Right atrium auricular region (tissue), 2 donors: Measurements from ENCODE around the gene FSCN2. TPM values are rescaled to one million over a fixed set of nuclear protein-coding genes. Genes with fewer than 3 reads are reported as not detected.

Source experiments
- DNase-seq: peaks from one replicate; pipeline ENCODE4 v3.0.0-alpha.2; 2019; ENCODE audit warnings: low spot score
- H3K27ac ChIP-seq, 2 donors: fragments of 200-600 bp; sonication (generic); 1 replicate in 1 of 2; 2 replicates in 1 of 2; pipeline ENCODE4 v1.5.1; 2016 to 2019
- H3K27me3 ChIP-seq, 2 donors: fragments of 200-600 bp; sonication (generic); one replicate each; pipeline versions ENCODE4 v1.5.1 to v1.6.0; 2017 to 2019
- H3K36me3 ChIP-seq: fragments of 200-600 bp; sonication (generic); one replicate; pipeline ENCODE4 v1.5.1; 2016
- H3K4me1 ChIP-seq, 2 donors: fragments of 200-600 bp; sonication (generic); one replicate each; pipeline versions ENCODE4 v1.5.1 to v1.6.0; 2017 to 2019
- H3K4me3 ChIP-seq, 2 donors: fragments of 200-600 bp; sonication (generic); 1 replicate in 1 of 2; 2 replicates in 1 of 2; pipeline ENCODE4 v1.5.1; 2017 to 2019; ENCODE audit warnings: mild to moderate bottlenecking in 1 of 2, moderate library complexity in 1 of 2
- H3K9me3 ChIP-seq, 2 donors: fragments of 200-600 bp; sonication (generic); one replicate each; pipeline ENCODE4 v1.5.1; 2019
- total RNA-seq, 2 donors: library from RNA; depleted of rRNA; stranded (reverse); fragments of >200 nt; gene quantifications; one replicate each; pipeline ENCODE4 v1.1.0, GENCODE V29; 2016
- TF ChIP-seq, protein P1 (sequence below), 2 donors: fragments of 200-600 bp; sonication (generic); IDR thresholded peaks; one replicate each; pipeline ENCODE4 v1.5.1; 2019; ENCODE audit warnings: antibody characterized with exemption in 2 of 2

The FSCN2 gene
- total RNA-seq, 2 donors from 2014 or later = 0.63 to 0.74 TPM

DNA sequence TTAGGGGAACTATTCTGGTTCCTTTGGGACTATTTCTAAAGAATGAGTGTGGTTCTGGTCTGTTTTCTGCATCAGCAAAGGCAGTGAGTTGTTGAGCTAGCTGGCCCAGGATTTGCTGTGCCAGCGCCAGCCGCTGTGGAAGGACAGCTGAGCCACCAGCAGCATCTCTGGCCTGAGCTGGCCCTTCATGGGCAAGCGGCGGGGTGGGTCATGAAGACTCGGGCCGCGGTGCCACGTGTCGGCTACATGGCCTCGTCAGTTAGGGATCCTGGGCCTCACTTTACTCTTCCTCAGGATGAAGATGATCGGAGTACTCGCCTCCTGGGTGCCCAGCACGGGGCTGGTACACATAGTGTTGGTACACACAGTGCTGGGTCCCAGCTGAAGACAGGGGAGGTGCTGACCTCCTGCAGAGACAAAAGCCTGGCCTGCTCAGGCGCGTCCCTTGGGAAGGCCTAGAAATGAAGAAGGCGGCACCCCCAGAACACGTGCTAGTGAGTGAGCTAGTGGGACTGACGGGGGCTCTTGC lies 41.9 kb downstream of the FSCN2 start:
- Histone ChIP-seq H3K27ac (no peak overlapping the region), H3K27me3 (no peaks in the 10 kb centered on the region), H3K36me3 (peaks cover 57% of the 10 kb centered on the region), H3K4me3 (no peak overlapping the region), H3K4me1 (peaks cover 0 to 35% of the 10 kb centered on the region in 2 donors), H3K9me3 (no peaks in the 10 kb centered on the region)
- no peak for DNase-seq
- TF ChIP-seq, protein P1, sequence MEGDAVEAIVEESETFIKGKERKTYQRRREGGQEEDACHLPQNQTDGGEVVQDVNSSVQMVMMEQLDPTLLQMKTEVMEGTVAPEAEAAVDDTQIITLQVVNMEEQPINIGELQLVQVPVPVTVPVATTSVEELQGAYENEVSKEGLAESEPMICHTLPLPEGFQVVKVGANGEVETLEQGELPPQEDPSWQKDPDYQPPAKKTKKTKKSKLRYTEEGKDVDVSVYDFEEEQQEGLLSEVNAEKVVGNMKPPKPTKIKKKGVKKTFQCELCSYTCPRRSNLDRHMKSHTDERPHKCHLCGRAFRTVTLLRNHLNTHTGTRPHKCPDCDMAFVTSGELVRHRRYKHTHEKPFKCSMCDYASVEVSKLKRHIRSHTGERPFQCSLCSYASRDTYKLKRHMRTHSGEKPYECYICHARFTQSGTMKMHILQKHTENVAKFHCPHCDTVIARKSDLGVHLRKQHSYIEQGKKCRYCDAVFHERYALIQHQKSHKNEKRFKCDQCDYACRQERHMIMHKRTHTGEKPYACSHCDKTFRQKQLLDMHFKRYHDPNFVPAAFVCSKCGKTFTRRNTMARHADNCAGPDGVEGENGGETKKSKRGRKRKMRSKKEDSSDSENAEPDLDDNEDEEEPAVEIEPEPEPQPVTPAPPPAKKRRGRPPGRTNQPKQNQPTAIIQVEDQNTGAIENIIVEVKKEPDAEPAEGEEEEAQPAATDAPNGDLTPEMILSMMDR (IDR thresholded peaks at IDR 0.05) = no peak

DNA sequence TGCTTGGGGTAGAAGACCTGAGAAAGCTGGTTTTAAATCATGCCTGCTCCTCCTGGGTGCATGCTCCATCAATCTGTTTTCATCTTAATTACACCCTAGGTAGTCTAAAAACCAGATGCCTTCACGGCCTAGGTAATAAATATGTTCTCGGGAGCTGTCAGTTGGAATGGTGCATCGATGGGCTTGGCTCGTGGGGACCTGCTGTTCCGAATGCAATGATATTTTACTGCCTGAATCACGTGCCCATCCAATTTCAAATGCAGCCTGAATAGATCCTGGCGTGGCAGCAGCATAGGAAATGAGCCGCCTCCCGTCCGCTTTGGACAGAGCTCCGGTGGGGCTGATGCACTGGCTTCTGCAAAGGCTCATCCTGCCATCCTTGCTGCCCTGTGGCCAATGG lies 42.8 kb downstream of the FSCN2 start:
- no peaks in the 10 kb centered on the region for H3K27me3 ChIP-seq
- peaks cover 50% of the 10 kb centered on the region for H3K36me3 ChIP-seq
- peaks cover 0 to 34% of the 10 kb centered on the region in 2 donors for H3K4me1 ChIP-seq
- H3K4me3 ChIP-seq = no peak overlapping the region
- no peak overlapping the region for H3K27ac ChIP-seq
- no peak for DNase-seq
- H3K9me3 ChIP-seq = no peaks in the 10 kb centered on the region
- TF ChIP-seq, protein P1 (IDR thresholded peaks at IDR 0.05) = no peak

DNA sequence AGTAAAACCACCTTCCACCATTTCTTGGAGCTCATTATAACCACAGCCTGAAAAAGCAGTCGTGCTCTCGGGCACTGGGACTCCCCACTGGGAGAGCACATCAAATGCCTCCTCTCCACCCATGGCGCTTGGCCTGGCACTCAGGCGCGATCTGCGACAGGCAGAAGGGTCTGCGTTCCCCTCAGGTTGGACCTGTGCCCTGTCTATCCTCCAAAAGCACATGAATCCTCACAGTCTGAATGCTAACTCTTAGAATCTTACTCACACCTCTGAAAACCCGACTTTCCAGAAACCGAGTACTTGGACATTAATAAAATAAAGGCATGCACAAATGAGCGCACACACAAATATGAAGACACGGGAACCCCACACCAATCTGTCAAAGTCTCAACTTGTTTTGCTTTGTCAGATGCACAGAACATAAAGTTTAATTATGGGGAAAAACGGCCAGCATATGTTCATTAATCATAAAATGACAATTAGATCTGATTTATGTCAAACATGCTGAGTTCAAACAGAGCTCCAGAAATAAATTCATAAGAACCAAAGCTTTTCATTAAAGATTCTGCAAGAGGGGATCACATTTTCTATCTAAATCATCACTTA lies 44.5 kb downstream of the FSCN2 start:
- H3K9me3 ChIP-seq = no peaks in the 10 kb centered on the region
- H3K27ac ChIP-seq = no peak overlapping the region
- peaks cover 0 to 34% of the 10 kb centered on the region in 2 donors for H3K4me1 ChIP-seq
- H3K36me3 ChIP-seq = peaks cover 48% of the 10 kb centered on the region
- TF ChIP-seq, protein P1 (IDR thresholded peaks at IDR 0.05) = no peak
- no peaks in the 10 kb centered on the region for H3K27me3 ChIP-seq
- no peak for DNase-seq
- no peak overlapping the region for H3K4me3 ChIP-seq

DNA sequence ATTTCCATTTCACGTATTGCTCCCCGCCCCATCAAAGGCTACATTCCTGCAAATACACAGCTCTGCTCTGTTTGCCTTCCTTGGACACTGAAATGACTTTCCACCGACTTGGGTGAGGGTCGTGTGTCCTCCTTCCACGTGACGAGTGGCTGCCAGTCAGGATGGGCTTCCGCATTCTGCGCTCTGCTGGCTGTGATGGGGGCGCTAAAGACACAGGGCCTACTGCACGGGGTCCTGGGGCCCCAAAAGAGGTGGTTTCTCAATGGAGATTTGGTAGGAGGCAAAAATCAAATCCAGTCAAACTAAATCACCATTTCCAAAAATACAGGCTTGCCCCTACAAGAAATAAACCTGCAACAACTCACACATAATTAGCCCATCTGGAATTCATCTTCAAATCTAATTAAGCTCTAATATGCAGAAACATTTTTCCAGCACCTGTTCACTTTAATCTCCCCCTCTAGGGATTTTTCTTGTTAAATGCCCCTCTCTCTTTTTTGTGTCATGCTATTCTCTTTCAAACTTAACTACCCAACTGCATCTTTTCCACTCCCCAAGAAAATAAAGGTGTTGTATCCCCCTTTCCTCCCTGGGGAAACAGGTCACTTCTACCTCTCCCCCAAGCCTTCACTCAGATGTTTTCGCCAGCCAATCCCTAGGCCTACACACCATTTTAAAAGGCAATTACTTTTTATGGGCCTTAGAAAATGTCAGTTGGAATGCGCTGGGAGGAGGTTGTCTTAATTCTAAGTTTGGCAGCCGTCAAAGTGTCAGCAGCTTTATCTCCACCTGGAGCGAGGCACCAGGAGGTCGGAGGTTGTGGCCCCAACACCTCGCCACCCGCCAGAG lies 45.8 kb downstream of the FSCN2 start:
- Histone ChIP-seq H3K9me3 (no peaks in the 10 kb centered on the region), H3K4me3 (no peak overlapping the region), H3K27ac (no peak overlapping the region), H3K27me3 (no peaks in the 10 kb centered on the region), H3K4me1 (peaks cover 0 to 35% of the 10 kb centered on the region in 2 donors), H3K36me3 (peaks cover 39% of the 10 kb centered on the region)
- DNase-seq = no peak
- TF ChIP-seq, protein P1 (IDR thresholded peaks at IDR 0.05) = no peak

DNA sequence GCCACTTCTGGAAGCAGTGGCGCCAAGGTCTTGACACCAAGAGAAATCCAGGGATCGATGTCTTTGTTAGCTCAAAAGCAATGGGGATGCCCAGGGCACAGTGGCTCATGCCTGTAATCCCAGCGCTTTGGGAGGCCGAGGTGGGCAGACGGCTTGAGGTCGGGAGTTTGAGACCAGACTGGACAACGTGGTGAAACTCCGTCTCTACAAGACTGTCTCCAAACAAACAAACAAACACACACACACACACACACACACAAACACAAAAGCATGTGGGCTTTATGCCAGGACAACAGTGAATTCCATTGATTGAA lies 46.4 kb downstream of the FSCN2 start:
- H3K9me3 ChIP-seq = no peaks in the 10 kb centered on the region
- no peaks in the 10 kb centered on the region for H3K27me3 ChIP-seq
- H3K36me3 ChIP-seq = peaks cover 34% of the 10 kb centered on the region
- no peak overlapping the region for H3K27ac ChIP-seq
- no peak overlapping the region for H3K4me3 ChIP-seq
- TF ChIP-seq, protein P1 (IDR thresholded peaks at IDR 0.05) = no peak
- DNase-seq = no peak
- H3K4me1 ChIP-seq = peaks cover 0 to 38% of the 10 kb centered on the region in 2 donors
